Measurements from ENCODE around the gene SLC23A3. TPM values are rescaled to one million over a fixed set of nuclear protein-coding genes. Genes with fewer than 3 reads are reported as not detected.

The SLC23A3 gene
- total and polyA plus RNA-seq, 4 donors = 0.23 to 2.4 (median 0.66) TPM

DNA sequence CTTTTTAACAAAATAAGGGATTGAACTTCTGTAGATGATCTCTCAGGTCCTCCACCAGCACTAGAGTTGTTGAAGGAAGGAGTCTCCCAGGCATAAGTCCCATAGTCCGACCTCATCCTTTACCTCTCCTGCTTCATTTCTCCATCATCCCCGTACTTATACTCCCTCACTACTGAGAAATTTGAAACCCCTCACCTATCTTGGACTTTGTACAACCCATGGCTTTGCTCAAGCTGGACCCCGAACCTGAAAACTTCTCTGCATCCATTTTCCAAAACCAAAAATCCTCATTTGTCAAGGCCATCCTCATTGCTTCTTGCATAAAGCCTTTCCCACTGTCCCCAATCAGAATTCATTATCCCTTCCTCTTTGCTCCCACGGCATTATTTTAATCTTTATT, 8.7 kb downstream of the SLC23A3 start:
- Histone ChIP-seq H3K9me3 (ENCODE audit: control insufficient read depth in 4 of 4, low read length in 3 of 4) (no peaks in the 10 kb centered on the region), H3K36me3 (ENCODE audit: control insufficient read depth in 4 of 4, insufficient read depth in 3 of 4, low read depth in 1 of 4, low read length in 3 of 4) (peaks cover 0 to 15% (median 11%) of the 10 kb centered on the region in 4 donors), H3K27ac (ENCODE audit: low read depth in 1 of 2, low read length in 2 of 2) (peak overlapping the region; percentile 92 to 97), H3K9ac (ENCODE audit: low read depth in 1 of 2, low read length in 2 of 2) (peak overlapping the region in 1 of 2 donors; percentile 60), H3K27me3 (ENCODE audit: control insufficient read depth in 4 of 4, insufficient read depth in 4 of 4, low read length in 3 of 4) (no peaks in the 10 kb centered on the region), H3K4me3 (ENCODE audit: low read depth in 1 of 3, low read length in 3 of 3) (peak overlapping the region; percentile 67 to 85 (median 75)), H3K4me1 (ENCODE audit: control insufficient read depth in 4 of 4, insufficient read depth in 4 of 4, low read length in 3 of 4) (peaks cover 2 to 15% (median 12%) of the 10 kb centered on the region in 4 donors)
- TF ChIP-seq, protein P1, sequence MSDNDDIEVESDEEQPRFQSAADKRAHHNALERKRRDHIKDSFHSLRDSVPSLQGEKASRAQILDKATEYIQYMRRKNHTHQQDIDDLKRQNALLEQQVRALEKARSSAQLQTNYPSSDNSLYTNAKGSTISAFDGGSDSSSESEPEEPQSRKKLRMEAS (IDR thresholded peaks at IDR 0.05) = no peak
- TF ChIP-seq, protein P2, sequence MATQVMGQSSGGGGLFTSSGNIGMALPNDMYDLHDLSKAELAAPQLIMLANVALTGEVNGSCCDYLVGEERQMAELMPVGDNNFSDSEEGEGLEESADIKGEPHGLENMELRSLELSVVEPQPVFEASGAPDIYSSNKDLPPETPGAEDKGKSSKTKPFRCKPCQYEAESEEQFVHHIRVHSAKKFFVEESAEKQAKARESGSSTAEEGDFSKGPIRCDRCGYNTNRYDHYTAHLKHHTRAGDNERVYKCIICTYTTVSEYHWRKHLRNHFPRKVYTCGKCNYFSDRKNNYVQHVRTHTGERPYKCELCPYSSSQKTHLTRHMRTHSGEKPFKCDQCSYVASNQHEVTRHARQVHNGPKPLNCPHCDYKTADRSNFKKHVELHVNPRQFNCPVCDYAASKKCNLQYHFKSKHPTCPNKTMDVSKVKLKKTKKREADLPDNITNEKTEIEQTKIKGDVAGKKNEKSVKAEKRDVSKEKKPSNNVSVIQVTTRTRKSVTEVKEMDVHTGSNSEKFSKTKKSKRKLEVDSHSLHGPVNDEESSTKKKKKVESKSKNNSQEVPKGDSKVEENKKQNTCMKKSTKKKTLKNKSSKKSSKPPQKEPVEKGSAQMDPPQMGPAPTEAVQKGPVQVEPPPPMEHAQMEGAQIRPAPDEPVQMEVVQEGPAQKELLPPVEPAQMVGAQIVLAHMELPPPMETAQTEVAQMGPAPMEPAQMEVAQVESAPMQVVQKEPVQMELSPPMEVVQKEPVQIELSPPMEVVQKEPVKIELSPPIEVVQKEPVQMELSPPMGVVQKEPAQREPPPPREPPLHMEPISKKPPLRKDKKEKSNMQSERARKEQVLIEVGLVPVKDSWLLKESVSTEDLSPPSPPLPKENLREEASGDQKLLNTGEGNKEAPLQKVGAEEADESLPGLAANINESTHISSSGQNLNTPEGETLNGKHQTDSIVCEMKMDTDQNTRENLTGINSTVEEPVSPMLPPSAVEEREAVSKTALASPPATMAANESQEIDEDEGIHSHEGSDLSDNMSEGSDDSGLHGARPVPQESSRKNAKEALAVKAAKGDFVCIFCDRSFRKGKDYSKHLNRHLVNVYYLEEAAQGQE (IDR thresholded peaks at IDR 0.05) = no peak
- TF ChIP-seq YY1 (IDR thresholded peaks at IDR 0.05) (no peak), FOXA2 (IDR thresholded peaks at IDR 0.05) (no peak), GABPA (IDR thresholded peaks at IDR 0.05 in 1 of 2, conservative IDR thresholded peaks at IDR 0.05 in 1 of 2) (no peak), EGR1 (IDR thresholded peaks at IDR 0.05; ENCODE audit: low read depth in 2 of 2) (no peak), HNF4G (IDR thresholded peaks at IDR 0.05) (no peak)
- TF ChIP-seq, protein P3, sequence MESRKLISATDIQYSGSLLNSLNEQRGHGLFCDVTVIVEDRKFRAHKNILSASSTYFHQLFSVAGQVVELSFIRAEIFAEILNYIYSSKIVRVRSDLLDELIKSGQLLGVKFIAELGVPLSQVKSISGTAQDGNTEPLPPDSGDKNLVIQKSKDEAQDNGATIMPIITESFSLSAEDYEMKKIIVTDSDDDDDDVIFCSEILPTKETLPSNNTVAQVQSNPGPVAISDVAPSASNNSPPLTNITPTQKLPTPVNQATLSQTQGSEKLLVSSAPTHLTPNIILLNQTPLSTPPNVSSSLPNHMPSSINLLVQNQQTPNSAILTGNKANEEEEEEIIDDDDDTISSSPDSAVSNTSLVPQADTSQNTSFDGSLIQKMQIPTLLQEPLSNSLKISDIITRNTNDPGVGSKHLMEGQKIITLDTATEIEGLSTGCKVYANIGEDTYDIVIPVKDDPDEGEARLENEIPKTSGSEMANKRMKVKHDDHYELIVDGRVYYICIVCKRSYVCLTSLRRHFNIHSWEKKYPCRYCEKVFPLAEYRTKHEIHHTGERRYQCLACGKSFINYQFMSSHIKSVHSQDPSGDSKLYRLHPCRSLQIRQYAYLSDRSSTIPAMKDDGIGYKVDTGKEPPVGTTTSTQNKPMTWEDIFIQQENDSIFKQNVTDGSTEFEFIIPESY (IDR thresholded peaks at IDR 0.05) = no peak
- WGBS = 68% methylated on average over 4 of the region's 4 CpGs
- DNase-seq (ENCODE audit: low spot score) = no peak

DNA sequence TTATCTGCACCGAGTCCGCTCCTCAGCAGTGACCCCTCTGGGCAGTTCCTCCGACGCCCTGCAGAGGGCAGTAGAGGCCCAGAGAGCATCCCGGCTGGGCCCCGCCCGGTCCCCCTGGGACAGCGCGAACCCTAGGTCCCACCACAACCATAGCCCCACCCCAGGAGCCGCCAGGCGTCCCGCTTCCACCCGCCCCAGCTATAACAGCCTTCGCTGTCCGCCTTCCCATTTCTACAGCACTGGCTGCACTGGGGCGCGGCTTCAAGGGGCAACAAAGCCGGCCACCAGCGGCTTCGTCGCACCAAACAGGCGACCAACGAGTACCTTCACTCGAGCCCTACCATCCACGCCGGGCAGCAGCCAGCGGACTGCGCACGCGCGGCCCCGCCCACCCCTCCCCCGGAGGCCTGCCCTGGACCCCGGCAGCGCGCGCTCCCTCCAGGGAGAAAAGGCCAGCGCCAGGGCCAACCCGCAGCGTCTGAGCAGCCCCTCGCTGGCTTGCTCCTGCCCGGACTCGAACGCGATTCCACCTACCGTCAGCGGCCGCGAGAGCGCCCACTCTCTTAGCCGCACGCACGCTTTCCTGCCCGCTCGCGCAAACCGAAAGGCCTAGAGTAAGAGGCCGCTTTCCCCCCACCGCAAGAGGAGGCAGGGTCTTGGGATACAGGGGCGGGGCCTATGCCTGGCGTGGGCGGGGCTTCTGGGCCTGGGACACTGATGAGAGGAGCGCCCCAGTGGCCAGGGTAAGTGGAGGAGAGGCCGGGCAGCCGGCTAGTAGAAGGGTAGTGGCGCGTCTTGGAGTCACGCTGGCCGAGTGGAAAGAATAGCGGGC, 9.4 kb downstream of the SLC23A3 start, which contains the start of gene NHEJ1:
NHEJ1 (minus strand) TSS at position 630 of the 832 bp plus-strand sequence. CDS start 2,453 bp downstream, outside the sequence.
- H3K4me3 ChIP-seq (ENCODE audit: low read depth in 1 of 3, low read length in 3 of 3) = peak within 1 kb of the TSS; percentile 67 to 85 (median 75)
- no peaks in the 10 kb centered on the region for H3K27me3 ChIP-seq (ENCODE audit: control insufficient read depth in 4 of 4, insufficient read depth in 4 of 4, low read length in 3 of 4)
- DNase-seq (ENCODE audit: low spot score) = peak; percentile 99
- peaks cover 2 to 16% (median 11%) of the 10 kb centered on the region in 4 donors for H3K36me3 ChIP-seq (ENCODE audit: control insufficient read depth in 4 of 4, insufficient read depth in 3 of 4, low read depth in 1 of 4, low read length in 3 of 4)
- H3K4me1 ChIP-seq (ENCODE audit: control insufficient read depth in 4 of 4, insufficient read depth in 4 of 4, low read length in 3 of 4) = peaks cover 2 to 15% (median 12%) of the 10 kb centered on the region in 4 donors
- peak within 1 kb of the TSS; percentile 92 to 97 for H3K27ac ChIP-seq (ENCODE audit: low read depth in 1 of 2, low read length in 2 of 2)
- WGBS = under 1% methylated on average over 70 of the region's 70 CpGs
- H3K9me3 ChIP-seq (ENCODE audit: control insufficient read depth in 4 of 4, low read length in 3 of 4) = no peaks in the 10 kb centered on the region
- H3K9ac ChIP-seq (ENCODE audit: low read depth in 1 of 2, low read length in 2 of 2) = peak within 1 kb of the TSS; percentile 60 to 71
- TF ChIP-seq EGR1 (IDR thresholded peaks at IDR 0.05; ENCODE audit: low read depth in 2 of 2) (no peak), NR2F2 (IDR thresholded peaks at IDR 0.05) (no peak), FOXA1 (IDR thresholded peaks at IDR 0.05) (no peak), HNF4A (conservative IDR thresholded peaks at IDR 0.05) (no peak), GABPA (IDR thresholded peaks at IDR 0.05 in 1 of 2, conservative IDR thresholded peaks at IDR 0.05 in 1 of 2) (no peak), HNF4G (IDR thresholded peaks at IDR 0.05) (no peak), YY1 (IDR thresholded peaks at IDR 0.05) (peak; percentile 41), FOXA2 (IDR thresholded peaks at IDR 0.05) (no peak), TAF1 (conservative IDR thresholded peaks at IDR 0.05) (no peak)
- TF ChIP-seq, protein P1 (IDR thresholded peaks at IDR 0.05) = no peak
- TF ChIP-seq, protein P3 (IDR thresholded peaks at IDR 0.05) = no peak
- TF ChIP-seq, protein P4, sequence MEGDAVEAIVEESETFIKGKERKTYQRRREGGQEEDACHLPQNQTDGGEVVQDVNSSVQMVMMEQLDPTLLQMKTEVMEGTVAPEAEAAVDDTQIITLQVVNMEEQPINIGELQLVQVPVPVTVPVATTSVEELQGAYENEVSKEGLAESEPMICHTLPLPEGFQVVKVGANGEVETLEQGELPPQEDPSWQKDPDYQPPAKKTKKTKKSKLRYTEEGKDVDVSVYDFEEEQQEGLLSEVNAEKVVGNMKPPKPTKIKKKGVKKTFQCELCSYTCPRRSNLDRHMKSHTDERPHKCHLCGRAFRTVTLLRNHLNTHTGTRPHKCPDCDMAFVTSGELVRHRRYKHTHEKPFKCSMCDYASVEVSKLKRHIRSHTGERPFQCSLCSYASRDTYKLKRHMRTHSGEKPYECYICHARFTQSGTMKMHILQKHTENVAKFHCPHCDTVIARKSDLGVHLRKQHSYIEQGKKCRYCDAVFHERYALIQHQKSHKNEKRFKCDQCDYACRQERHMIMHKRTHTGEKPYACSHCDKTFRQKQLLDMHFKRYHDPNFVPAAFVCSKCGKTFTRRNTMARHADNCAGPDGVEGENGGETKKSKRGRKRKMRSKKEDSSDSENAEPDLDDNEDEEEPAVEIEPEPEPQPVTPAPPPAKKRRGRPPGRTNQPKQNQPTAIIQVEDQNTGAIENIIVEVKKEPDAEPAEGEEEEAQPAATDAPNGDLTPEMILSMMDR (IDR thresholded peaks at IDR 0.05; ENCODE audit: low read depth, low read length, missing input control) = peak; percentile 98
- TF ChIP-seq, protein P5, sequence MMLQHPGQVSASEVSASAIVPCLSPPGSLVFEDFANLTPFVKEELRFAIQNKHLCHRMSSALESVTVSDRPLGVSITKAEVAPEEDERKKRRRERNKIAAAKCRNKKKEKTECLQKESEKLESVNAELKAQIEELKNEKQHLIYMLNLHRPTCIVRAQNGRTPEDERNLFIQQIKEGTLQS (IDR thresholded peaks at IDR 0.05) = no peak
- TF ChIP-seq, protein P2 (IDR thresholded peaks at IDR 0.05) = peak; percentile 58
